ENCODE measurements around the gene PCDHGB1.

- TF ChIP-seq EP300 (IDR thresholded peaks at IDR 0.05) (no peak), CTCF (IDR thresholded peaks at IDR 0.05) (no peak), POLR2A (IDR thresholded peaks at IDR 0.05) (no peak), POLR2AphosphoS5 (IDR thresholded peaks at IDR 0.05) (no peak)
Measured at GRCh38 chr5:141356133-141356532, 6.2 kb downstream of the PCDHGB1 start.
